Measurements from ENCODE around the gene CCDC150.

DNA sequence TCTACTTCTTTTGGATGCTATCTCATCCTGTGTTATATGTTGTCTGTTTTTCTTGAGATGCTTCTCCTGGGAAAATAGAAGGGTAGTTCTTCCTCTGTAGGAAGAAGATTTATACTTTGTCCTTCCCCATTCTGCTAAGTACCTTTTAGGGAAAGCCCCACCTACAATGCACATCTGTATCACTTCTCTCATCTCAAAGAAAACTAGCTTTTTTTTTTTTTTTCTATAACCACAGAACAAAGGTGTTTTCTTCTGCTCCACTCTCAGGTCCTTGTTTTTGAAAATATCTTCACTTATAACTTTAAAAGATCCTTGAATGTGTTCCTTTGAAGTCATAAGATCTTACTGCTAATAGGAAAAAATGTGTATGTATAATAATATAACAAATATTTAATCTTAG lies 30.8 kb downstream of the CCDC150 start:
- TF ChIP-seq POLR2A (IDR thresholded peaks at IDR 0.05; ENCODE audit: low read depth, low read length) (no peak), POLR2AphosphoS5 (IDR thresholded peaks at IDR 0.05; ENCODE audit: low read depth, low read length) (no peak)
